Large intestine (tissue), 3 donors: ENCODE measurements around the gene TTC34. TPM values are rescaled to one million over a fixed set of nuclear protein-coding genes. Genes with fewer than 3 reads are reported as not detected.
"Not testable (repeated sequence)": the region's sequence is repeated elsewhere in the genome, so short reads cannot be mapped to it uniquely, and the experiment has no call there.

ENCODE experiments used
- DNase-seq, 2 donors: peaks; one replicate each; pipeline versions ENCODE4 v3.0.0 to v3.0.0-alpha.2; 2013
- H3K27ac ChIP-seq: one replicate; pipeline ENCODE4 v1.5.1; 2013; ENCODE audit warnings: low read length
- H3K27me3 ChIP-seq: 2 replicates; pipeline ENCODE4 v1.6.1; 2013; ENCODE audit warnings: low read length; ENCODE audit not compliant: control insufficient read depth, insufficient read depth
- H3K36me3 ChIP-seq: 2 replicates; pipeline ENCODE4 v1.6.1; 2013; ENCODE audit warnings: low read length; ENCODE audit not compliant: control insufficient read depth, insufficient read depth
- H3K4me1 ChIP-seq: one replicate; pipeline ENCODE4 v1.6.1; 2013; ENCODE audit warnings: low read length; ENCODE audit not compliant: control insufficient read depth, insufficient read depth
- H3K4me3 ChIP-seq: one replicate; pipeline ENCODE4 v1.5.1; 2013; ENCODE audit warnings: low read length
- H3K9me3 ChIP-seq: one replicate; pipeline ENCODE4 v1.6.1; 2013; ENCODE audit warnings: mild to moderate bottlenecking, low read depth, low read length, moderate library complexity; ENCODE audit not compliant: control insufficient read depth
- WGBS: methylation state at CpG from one replicate; pipeline ENCODE4 v1.1.5; 2013; ENCODE audit warnings: low lambda C conversion rate; ENCODE audit not compliant: insufficient coverage; 5-methylcytosine and 5-hydroxymethylcytosine counted together
- polyA plus RNA-seq: library from polyadenylated mRNA; unstranded; fragments of 120-200 nt; gene quantifications from one replicate; pipeline ENCODE4 v1.2.1, GENCODE V29; 2013

The TTC34 gene
- polyA plus RNA-seq, 1 donor = 1.5 TPM

DNA sequence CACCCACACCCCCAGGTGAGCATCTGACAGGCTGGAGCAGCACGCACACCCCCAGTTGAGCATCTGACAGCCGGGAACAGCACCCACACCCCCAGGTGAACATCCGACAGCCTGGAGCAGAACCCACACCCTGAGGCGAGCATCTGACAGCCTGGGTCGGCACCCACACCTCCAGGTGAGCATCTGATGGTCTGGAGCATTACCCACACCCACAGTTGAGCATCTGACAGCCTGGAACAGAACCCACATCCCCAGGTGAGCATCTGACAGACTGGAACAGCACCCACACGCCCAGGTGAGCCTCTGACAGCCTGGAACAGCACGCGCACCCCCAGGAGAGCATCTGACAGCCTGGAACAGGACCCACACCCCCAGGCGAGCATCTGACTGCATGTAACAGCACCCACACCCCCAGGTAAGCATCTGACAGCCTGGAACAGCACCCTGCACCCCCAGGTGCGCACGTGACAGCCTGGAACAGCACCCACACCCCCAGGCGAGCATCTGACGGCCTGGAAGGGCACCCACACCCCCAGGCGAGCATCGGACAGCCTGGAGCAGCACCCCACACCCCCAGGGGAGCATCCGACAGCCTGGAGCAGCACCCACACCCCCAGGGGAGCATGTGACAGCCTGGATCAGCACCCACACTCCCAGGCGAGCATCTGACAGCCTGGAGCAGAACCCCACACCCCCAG, 113.7 kb downstream of the TTC34 start:
- no CpG with 5 or more reads among the region's 17 CpGs for WGBS

DNA sequence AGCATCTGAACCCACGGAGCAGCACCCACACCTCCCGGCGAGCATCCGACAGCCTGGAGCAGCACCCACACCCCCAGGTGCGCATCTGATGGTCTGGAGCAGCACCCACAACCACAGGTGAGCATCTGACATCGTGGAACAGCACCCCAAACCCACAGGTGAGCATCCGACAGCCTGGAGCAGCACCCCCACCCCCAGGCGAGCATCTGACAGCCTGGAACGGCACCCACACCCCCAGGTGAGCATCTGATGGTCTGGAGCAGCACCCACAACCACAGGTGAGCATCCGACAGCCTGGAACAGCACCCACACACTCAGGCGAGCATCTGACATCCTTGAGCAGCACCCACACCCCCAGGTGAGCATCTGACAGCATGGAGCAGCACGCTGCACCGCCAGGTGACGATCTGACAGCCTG, 114.3 kb downstream of the TTC34 start:
- not testable (repeated sequence) for H3K36me3 ChIP-seq, H3K27me3 ChIP-seq, H3K4me3 ChIP-seq, H3K4me1 ChIP-seq, H3K27ac ChIP-seq, DNase-seq, H3K9me3 ChIP-seq
- no CpG with 5 or more reads among the region's 14 CpGs for WGBS

More for the DNA sequence above, 113.7 kb downstream of the TTC34 start:
- not testable (repeated sequence) for H3K4me3 ChIP-seq, H3K27me3 ChIP-seq, DNase-seq, H3K27ac ChIP-seq, H3K36me3 ChIP-seq, H3K9me3 ChIP-seq, H3K4me1 ChIP-seq

DNA sequence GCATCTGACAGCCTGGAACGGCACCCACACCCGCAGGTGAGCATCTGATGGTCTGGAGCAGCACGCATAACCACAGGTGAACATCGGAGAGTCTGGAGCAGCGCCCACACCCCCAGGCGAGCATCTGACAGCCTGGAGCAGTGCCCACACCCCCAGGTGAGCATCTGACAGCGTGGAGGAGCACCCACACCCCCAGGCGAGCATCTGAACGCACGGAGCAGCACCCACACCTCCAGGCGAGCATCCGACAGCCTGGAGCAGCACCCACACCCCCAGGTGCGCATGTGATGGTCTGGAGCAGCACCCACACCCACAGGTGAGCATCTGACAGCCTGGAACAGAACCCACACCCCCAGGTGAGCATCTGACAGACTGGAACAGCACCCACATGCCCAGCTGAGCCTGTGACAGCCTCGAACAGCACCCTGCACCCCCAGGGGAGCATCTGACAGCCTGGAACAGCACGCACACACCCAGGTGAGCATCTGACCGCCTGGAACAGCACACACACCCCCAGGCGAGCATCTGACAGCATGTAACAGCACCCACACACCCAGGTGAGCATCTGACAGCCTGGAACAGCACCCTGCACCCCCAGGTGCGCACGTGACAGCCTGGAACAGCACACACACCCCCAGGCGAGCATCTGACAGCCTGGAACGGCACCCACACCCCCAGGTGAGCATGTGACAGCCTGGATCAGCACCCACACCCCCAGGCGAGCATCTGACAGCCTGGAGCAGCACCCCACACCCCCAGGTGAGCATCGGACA, 115.2 kb downstream of the TTC34 start:
- not testable (repeated sequence) for H3K36me3 ChIP-seq, DNase-seq, H3K4me1 ChIP-seq, H3K4me3 ChIP-seq, H3K27me3 ChIP-seq, H3K27ac ChIP-seq, H3K9me3 ChIP-seq
- WGBS = no CpG with 5 or more reads among the region's 23 CpGs

DNA sequence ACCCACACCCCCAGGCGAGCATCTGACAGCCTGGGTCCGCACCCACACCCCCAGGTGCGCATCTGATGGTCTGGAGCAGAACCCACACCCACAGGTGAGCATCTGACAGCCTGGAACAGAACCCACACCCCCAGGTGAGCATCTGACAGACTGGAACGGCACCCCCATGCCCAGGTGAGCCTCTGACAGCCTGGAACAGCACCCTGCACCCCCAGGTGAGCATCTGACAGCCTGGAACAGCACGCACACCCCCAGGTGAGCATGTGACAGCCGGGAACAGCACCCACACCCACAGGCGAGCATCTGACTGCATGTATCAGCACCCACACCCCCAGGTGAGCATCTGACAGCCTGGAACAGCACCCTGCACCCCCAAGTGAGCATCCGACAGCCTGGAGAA, 115.8 kb downstream of the TTC34 start:
- not testable (repeated sequence) for DNase-seq, H3K36me3 ChIP-seq, H3K27ac ChIP-seq, H3K9me3 ChIP-seq, H3K4me3 ChIP-seq, H3K4me1 ChIP-seq, H3K27me3 ChIP-seq
- WGBS = no CpG with 5 or more reads among the region's 8 CpGs

DNA sequence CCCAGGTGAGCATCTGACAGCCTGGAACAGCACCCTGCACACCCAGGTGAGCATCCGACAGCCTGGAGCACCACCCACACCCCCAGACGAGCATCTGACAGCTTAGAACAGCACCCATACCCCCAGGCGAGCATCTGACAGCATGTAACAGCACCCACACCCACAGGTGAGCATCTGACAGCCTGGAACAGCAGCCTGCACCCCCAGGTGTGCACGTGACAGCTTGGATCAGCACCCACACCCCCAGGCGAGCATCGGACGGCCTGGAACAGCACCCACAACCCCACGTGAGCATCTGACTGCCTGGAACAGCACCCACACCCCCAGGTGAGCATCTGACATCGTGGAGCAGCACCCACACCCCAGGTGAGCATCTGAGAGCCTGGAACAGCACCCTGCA, 116.6 kb downstream of the TTC34 start:
- not testable (repeated sequence) for DNase-seq, H3K4me3 ChIP-seq, H3K27me3 ChIP-seq, H3K27ac ChIP-seq, H3K4me1 ChIP-seq, H3K36me3 ChIP-seq, H3K9me3 ChIP-seq
- WGBS = no CpG with 5 or more reads among the region's 9 CpGs

DNA sequence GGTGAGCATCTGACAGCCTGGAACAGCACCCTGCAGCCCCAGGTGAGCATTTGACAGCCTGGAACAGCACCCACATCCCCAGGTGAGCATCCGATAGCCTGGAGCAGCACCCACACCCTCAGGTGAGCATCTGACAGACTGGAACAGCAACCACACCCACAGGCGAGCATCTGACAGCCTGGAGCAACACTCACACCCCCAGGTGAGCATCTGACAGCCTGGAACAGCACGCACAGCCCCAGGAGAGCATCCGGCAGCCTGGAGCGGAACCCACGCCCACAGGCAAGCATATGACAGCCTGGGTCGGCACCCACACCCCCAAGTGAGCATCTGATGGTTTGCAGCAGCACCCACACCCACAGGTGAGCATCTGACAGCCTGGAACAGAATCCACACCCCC, 117.5 kb downstream of the TTC34 start:
- DNase-seq = peak in 1 of 2 donors; percentile 0
- not testable (repeated sequence) for H3K4me1 ChIP-seq, H3K27me3 ChIP-seq, H3K27ac ChIP-seq, H3K4me3 ChIP-seq, H3K36me3 ChIP-seq, H3K9me3 ChIP-seq
- WGBS = 0% methylated on average over 1 of the region's 7 CpGs

DNA sequence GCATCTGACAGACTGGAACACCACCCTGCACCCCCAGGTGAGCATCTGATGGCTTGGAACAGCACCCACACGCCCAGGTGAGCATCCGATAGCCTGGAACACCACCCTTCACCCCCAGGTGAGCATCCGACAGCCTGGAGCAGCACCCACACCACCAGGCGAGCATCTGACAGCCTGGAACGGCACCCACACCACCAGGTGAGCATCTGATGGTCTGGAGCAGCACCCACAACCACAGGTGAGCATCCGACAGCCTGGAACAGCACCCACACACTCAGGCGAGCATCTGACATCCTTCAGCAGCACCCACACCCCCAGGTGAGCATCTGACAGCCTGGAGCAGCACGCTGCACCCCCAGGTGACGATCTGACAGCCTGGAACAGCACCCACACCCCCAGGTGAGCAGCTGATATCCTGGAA, 118.2 kb downstream of the TTC34 start:
- H3K4me1 ChIP-seq, H3K36me3 ChIP-seq, H3K9me3 ChIP-seq, H3K27ac ChIP-seq, H3K4me3 ChIP-seq, DNase-seq, H3K27me3 ChIP-seq: not testable (repeated sequence)
- WGBS = no CpG with 5 or more reads among the region's 9 CpGs

DNA sequence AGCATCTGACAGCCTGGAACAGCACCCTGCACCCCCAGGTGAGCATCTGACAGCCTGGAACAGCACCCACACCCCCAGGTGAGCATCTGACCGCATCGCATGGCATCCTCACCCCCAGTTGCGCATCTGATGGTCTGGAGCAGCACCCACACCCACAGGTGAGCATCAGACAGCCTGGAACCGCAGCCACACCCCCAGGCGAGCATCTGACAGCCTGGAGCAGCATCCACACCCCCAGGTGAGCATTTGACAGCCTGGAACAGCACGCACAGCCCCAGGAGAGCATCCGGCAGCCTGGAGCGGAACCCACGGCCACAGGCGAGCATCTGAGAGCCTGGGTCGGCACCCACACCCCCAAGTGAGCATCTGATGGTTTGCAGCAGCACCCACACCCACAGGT, 118.6 kb downstream of the TTC34 start:
- H3K4me1 ChIP-seq, H3K36me3 ChIP-seq, H3K27ac ChIP-seq, H3K27me3 ChIP-seq, H3K4me3 ChIP-seq, H3K9me3 ChIP-seq, DNase-seq: not testable (repeated sequence)
- no CpG with 5 or more reads among the region's 11 CpGs for WGBS

DNA sequence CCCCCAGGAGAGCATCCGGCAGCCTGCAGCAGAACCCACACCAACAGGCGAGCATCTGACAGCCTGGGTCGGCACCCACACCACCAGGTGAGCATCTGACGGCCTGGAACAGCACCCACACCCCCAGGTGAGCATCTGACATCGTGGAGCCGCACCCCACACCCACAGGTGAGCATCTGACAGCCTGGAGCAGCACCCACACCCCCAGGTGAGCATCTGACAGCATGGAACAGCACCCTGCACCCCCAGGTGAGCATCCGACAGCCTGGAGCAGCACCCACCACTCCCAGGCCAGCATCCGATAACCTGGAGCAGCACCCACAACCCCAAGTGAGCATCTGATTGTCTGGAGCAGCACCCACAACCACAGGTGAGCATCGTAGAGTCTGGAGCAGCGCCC, 124.8 kb downstream of the TTC34 start:
- not testable (repeated sequence) for H3K27ac ChIP-seq, DNase-seq, H3K9me3 ChIP-seq, H3K36me3 ChIP-seq, H3K4me3 ChIP-seq, H3K4me1 ChIP-seq, H3K27me3 ChIP-seq
- WGBS = no CpG with 5 or more reads among the region's 10 CpGs

DNA sequence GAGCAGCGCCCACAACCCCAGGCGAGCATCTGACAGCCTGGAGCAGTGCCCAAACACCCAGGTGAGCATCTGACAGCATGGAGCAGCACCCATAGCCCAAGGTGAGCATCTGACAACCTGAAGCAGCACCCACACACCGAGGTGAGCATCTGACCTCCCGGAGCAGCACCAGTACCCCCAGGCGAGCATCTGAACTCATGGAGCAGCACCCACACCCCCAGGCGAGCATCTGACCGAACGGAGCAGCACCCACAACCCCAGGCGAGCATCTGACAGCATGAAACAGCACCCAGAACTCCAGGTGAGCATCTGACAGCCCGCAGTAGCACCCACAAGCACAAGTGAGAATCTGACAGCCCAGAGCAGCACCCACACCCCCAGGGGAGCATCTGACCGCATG, 129.8 kb downstream of the TTC34 start:
- not testable (repeated sequence) for DNase-seq, H3K4me1 ChIP-seq, H3K36me3 ChIP-seq, H3K9me3 ChIP-seq, H3K27me3 ChIP-seq, H3K4me3 ChIP-seq, H3K27ac ChIP-seq
- no CpG with 5 or more reads among the region's 11 CpGs for WGBS

DNA sequence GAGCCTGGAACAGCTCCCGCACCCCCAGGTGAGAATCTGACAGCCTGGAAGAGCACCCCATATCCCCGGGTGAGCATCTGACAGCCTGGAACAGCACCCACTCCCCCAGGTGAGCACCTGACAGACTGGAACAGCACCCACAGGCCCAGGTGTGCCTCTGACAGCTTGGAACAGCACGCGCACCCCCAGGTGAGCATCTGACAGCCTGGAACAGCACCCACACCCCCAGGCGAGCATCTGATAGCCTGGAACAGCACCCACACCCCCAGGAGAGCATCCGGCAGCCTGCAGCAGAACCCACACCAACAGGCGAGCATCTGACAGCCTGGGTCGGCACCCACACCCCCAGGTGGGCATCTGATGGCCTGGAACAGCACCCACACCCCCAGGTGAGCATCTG, 141.7 kb downstream of the TTC34 start:
- no CpG with 5 or more reads among the region's 8 CpGs for WGBS
- not testable (repeated sequence) for H3K27ac ChIP-seq

More for the DNA sequence above, 141.7 kb downstream of the TTC34 start:
- peaks cover 14% of the 10 kb centered on the region for H3K9me3 ChIP-seq
- not testable (repeated sequence) for DNase-seq, H3K4me3 ChIP-seq, H3K4me1 ChIP-seq, H3K27me3 ChIP-seq, H3K36me3 ChIP-seq
